ENCODE measurements around the gene LMTK2.
"Not testable (repeated sequence)": the region's sequence is repeated elsewhere in the genome, so short reads cannot be mapped to it uniquely, and the experiment has no call there.

Gene LMTK2

DNA sequence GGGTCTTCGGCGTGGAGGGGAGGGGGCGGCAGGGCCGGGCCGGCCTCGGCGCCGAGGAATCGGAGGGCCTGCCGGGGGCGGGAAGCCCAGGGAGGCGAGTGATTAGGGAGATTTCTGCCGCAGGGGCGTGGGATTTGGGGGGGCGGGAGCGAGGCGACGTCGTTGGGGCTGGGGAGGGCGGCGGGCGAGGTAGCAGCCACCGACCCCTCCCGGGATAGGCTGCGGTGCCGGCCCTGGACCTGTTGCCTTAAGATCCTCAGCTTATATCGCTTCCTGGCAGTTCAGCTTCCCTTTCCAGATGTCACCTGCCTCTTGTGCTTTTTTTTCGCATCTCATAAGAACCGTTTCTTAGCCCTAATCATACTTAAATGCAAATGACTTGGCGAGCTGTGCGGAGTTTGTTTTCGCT, 655 bp downstream of the LMTK2 start:
- no peak for DNase-seq

DNA sequence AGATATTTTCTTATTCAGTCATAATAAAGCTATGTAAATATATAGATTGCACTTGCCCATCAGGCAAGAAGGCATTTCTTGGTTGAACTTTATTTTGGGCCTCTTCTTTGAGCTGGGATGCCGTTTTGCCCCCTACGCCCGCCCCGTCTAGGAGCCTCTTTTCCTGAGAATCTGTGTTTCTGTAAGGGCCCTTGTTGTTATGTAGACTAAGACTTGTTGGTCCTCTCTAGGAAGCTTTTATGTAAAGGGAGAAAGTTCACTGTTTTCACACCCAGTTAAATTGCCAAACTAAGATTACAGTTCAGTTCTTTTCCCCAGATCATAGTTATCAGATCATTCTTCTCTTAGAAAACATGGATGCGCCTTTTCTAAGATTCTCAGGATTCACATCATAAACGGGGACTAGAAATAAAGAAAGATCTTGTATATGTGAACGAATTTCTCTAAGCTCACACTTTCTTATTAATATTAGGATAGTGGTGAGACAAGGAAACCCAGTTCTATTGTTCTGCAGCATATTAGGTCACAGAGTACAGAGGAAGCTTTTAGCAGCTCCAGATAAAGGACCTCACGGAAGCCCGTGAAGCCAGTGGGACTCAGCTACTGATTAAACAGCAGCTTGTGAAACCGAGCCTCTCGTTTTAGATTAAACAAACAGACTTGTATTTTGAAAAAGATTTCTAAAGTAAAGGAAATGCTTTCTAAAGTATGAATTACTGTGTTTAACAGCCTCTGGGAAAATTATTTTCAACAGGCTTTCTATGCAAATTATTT, 3.8 kb downstream of the LMTK2 start:
- DNase-seq: no peak

DNA sequence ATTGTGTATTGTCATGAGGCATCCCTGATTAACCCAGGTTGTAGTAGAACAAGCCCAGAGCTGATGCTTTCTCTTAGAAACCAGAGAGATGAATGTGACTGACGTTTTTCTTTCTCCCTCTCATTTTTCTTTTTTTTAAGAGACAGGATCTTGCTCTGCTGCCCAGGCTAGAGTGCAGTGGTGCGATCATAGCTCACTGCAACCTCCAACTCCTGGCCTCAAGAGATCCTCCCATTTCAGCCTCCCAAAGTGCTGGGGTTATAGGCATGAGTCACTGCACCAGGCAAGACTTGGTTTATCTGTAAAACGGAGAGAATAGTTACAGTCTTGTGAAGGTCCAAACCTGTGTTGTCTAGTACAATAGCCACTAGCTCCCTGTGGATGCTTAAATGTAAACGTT, 5.4 kb downstream of the LMTK2 start:
- DNase-seq: no peak

DNA sequence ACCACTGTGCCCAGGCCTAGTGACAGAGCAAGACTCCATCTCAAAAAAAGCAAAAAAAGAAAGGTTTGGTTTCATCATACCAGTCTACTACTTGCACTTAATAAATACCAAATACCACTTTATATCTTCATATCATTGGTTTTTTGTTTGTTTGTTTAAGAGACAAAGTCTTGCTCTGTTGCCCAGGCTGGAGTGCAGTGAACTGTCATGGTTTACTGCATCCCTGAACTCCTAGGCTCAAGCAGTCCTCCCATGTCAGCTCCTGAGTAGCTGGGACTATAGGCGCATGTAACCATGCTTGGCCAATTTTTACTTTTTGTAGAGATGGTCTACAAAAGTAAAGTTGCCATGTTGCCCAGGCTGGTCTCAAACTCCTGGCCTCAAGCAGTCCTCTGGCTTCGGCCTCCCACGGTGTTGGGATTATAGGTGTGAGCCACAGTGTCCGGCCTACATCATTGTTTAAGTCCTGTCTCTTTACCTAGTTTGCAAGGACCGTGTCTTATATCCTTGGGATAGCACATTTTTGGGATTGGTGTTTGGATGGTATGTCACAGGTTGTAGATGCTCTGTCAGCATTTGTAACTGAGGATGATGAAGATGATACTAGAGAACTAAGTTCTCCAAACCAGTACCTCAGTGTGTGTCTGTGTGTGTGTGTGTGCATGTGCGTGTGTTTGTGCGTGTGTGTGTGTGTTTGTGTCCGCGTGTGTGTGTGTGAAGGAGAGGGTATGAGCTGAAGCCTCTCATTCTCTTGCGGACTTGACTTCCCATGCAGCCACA, 9.3 kb downstream of the LMTK2 start:
- DNase-seq: no peak

DNA sequence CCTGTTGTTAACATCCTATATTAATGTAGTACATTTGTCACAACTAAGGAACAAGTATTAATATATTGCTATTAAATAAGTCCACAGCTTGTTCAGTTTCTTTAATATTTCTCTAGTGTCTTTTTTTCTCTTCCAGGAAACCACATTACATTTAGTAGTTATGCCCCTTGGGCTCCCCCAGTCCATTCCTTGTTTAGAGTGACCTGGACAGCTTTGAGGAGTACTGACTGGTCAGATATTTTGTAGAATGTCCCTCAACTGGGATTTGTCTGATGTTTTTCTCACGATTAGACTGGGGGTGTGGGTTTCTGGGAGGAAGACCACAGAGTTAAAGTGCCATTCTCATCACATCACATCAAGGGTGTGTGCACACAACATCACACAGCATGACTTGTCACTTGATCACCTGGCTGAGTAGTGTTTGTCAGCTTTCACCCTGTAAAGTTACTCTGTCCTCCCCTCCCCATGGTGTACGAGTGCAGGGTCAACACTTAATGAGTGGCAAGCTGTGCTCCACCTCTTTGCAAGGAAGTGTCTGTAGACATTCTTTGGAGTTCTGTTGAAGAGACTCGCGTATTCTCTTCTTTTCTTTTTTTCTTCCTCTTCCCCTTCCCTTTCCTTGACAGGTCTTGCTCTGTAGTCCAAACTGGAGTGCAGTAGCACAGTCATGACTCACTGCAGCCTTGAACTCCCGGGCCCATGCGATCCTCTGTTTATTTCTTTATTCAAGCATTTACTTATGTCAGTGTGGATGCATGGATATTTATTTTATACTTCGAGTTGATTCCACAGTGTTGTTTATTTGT, 10.2 kb downstream of the LMTK2 start:
- DNase-seq: no peak

DNA sequence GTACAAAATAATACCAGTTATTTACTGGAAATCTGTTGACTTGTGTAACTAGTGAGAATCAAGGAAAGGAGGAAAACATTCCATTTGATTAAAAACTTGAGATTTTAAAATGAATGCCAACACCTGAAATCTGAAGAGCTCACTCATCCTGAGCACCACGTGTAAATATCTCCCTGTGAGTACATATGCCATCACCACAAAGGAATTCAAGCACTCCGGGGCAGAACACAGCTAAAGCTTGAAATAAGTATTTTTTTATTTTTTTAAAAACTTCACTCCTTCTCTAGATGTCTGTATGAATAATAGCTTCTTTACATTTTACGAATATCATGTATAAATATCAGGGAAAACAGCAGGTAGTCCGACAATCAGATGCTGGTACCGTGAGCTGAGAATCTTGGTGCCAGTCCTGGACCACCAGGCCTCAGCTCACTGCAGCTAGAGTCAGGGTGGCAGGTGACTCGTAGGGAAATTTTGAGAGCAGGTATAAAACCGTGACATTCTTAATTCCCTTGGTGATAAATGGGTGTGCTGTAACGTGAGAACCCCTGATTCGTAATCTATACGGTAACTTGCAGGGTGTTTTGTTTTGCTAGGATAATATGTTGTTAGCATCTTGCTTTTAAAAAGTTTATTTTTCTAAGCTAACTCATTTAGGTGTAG, 12.7 kb downstream of the LMTK2 start:
- DNase-seq: no peak

DNA sequence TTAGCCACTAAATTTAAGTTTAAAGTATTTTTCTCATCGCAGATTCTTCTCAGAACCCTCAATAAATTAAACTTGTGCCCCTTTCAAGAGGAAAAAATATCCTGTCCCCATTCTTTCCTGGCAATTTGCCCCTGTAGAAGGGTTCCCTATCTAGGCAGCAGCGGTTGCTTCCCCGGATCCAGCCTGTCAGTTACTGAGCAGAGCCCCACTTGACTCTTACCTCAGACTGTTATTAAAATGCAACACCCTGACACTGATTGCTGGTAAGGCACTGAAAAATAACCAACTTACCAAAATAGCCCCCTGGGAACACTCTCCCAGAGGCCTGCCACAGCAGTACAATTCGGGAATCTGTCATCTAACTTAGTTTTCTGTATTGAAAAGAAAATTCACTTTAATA, 13.9 kb downstream of the LMTK2 start:
- DNase-seq: no peak

DNA sequence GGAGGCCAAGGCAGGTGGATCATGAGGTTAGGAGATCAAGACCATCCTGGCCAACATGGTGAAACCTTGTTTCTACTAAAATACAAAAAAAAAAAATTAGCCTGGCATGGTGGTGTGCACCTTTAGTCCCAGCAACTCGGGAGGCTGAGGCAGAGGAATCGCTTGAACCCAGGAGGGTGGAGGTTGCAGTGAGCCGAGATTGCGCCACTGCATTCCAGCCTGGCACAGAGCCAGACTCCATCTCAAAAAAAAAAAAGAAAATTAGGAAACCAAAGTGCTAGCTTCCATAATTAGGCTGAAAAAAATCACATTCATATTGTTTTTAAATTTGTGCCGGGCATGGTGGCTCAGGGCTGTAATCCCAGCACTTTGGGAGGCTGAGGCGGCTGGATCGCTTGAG, 14.7 kb downstream of the LMTK2 start:
- not testable (repeated sequence) for DNase-seq

DNA sequence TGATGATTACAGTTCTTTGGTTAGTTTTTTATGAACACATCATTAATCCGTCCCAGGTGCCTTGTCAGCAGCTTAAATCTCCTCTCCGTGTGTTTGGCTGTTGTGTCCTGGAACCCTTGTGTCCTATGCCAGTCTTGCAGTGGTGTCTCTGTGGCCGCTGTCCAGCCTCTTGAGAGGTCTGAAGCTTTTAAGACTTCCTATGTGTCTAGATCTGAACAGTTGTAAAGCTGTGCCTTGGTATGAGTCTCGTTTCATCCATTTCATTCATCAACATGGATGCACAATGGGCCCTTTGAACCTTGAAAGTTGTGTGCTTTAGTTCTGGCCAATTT, 16.7 kb downstream of the LMTK2 start:
- DNase-seq: no peak

DNA sequence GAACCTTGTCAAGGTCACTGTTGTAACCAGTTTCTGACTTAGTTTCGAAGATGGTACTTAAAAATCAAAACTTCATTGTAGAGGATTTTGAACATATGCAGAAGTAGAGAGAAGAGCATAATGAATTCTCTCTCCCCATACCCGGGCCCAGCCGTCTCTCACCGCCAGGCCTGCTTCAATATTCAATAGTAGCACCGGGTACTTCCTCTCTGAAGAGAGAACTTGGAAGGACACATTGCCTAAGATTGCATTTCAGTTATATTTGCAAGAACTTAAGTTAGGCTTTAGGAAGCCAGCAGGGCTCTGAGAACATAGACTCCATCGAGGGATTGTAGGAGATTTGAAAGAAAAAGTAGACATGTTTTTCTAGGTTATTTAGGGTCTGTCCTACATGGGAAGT, 19.1 kb downstream of the LMTK2 start:
- no peak for DNase-seq

DNA sequence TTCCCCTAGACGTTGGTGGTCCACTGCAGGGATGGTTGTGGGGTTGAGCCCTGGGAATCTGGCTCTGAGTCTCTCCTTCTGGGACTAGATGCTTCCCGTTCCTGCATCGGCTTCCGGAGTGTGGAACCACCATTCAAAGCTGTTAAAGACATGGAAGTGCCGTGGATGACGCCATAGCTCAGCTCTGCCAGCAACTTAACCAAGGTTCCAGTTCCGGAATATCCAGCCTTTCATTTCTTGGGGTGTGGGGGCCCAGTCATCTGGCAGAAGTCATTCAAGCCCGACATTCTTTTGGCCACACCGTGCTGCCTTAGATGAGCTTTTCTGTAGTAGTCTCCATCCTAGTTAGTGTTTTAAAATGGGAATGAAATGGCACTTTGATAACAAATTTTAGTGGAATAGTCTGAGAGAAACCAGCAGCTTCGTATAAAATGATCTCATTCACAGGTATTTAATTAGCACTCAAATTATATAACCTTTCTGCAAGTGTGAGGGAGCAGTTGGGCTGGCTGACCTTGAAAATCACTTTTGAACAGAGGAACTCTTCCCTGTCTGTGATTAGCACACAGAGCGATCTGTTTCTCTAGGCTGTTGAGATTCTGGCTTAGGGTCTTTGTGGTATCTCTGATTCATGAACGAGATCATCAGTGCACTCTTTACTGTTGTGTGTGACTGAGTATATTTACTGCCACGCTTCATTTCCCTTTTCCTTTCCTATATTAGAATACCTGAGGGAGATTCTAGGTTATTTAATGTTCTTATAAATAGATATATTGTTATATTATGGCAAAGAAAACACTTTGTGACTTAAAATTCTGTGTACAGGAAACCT, 19.9 kb downstream of the LMTK2 start:
- DNase-seq: no peak

DNA sequence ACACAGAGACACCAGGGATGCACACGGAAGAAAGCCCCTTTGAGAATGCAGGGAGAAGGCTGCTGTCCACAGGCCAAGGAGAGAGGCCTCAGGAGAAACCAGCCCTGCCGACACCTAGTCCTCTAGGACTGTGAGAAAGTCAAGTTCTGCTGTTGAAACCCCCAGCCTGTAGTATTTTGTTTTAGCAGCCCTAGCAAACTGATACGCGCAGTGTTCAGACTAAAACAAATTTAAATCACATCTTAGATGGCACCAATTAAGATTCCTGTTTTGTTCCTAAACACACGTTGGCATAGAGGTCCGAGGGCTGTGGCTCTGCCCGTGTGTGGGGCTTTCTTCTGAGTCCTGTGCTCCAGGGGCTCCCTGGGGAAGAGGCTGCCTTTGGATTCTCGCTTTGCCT, 21.7 kb downstream of the LMTK2 start:
- DNase-seq: no peak

DNA sequence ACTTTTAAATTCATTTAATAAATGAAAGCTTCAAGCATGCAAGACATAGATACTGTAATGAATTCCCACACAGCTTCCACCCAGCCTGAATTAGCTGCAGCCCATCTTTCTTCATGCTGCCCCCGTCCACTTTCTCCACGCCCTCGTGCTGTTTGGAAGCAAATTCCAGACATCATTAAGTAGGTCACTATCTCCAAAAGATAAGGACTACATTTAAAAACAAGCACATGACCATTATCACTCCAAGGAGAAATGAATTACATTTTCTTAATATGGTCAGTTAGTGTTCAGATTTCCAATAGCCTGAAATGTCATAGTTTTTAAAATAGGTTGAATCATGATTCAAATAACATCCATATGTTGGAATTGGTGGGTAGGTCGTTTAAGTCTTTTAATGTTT, 24.3 kb downstream of the LMTK2 start:
- no peak for DNase-seq

DNA sequence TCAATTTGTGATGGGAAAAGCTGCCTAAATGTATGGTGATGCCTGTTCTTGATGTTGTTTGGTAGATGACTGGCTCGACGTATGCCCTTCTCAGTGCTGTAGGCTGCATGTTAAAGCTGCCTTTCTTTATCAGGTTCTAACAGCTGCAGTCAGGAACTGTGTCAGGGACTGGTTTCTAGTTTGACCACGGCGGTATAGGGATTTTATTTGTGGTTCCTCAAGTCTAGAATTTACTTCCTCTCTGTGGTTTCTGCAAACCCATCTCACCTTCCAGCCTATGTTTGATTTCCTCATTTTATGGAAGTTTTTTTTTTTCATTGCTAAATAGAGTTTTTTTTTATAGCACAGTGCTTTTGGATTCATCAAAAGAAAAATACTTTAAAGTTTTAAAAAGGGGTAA, 26.5 kb downstream of the LMTK2 start:
- DNase-seq: no peak

DNA sequence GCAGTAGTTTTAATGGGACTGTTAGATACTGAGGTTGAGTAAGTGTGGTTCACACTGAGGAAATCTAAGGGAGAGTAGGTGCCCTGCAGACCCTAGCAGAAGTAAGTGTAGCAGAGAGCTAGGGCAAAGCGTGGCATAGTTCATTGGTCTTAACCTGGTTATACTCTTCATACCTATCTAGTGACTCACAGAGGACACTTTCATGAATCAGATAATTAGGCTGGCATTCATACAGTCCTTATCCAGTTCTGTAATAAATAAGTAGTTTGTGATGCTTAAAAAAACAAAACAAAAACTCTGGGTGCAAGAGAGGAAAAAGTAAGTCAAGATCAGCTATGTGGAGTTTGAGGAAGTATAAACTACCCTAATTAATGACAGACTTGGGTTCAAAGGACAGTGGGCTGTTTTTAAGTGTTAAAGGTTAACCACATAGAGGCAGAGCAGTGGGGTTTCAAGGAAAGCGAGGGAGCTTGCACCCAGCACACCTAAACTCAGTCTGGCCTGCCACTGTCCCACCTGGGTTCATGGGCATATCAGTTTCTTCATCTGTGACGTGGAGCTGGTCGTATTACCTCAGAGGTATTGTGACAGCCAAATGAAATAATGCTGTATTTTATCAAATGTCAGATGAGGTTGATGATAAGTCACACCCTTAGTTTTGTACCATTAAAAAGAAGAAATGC, 27.1 kb downstream of the LMTK2 start:
- DNase-seq: no peak

DNA sequence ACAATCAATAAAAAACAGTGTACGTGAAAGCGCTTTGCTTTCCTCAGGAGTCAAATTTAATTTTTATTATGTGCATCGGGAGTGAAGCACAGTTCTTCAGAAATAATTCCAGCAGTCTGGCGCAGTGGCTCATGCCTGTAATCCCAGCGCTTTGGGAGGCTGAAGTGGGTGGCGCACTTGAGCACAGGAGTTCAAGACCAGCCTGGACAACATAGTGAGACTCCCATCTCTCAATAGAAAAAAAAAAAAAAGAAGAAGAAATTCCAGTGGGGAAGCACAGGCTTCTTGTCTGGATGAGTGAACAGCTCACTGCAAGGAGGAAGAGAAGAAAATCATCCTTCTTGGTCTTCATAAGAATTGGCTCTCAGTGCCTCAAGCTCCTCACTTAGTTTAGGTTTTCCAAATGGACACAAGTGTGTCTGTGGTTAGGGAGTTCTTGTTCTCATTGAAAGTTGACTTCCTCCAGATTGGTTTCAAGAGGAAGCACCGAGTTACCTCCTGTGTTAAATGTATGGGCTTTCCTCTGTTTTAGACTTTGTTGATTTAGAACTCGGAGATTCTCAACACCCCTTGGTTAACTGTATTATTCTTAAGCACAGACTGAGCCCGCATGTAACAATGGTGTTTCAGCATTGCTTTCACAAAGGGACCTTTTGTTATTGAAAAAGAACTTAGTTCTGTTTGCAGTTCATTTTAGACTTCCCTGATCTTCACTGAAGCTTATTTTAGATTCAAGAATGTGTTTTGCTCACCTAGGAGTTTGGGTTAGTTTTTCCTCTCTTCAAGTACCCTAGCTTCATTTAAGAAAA, 28.0 kb downstream of the LMTK2 start:
- no peak for DNase-seq

DNA sequence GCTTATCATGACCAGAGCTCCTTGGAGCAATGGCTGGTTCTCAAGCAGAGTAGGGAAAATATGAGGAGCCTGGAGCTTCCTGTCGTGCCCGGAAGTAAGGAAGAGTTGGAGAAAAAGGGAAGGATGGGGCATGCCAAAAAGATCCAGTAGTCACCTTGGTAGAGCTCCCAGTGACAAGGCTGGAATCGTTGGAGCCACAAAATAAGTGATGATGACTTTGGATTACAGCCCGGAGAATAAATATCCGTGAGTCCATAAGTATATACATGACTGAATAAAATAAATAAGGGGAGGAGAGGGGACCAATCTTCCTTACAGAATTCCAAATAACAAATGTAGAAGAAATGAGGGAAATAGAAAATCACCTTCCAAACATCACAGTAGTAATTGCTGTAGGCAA, 29.3 kb downstream of the LMTK2 start:
- no peak for DNase-seq

DNA sequence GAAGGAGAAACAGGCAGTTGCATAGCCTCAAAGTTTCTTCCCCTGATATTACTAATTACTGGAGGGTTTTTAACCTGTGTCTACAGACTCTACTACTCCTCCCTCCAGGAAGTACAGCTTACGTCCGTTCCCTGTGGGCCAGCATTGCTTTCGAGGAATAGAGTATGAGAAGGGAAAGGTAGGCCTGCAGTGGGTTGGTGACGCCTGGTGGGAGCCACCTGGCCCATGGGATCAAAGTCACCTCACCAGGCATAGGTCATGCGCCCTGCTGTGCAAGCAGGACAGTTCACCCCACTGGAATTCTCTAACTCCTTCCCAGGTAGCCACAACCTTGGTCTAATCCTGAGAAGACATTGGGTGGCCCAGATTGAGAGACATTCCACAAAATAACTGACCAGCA, 29.8 kb downstream of the LMTK2 start:
- no peak for DNase-seq

DNA sequence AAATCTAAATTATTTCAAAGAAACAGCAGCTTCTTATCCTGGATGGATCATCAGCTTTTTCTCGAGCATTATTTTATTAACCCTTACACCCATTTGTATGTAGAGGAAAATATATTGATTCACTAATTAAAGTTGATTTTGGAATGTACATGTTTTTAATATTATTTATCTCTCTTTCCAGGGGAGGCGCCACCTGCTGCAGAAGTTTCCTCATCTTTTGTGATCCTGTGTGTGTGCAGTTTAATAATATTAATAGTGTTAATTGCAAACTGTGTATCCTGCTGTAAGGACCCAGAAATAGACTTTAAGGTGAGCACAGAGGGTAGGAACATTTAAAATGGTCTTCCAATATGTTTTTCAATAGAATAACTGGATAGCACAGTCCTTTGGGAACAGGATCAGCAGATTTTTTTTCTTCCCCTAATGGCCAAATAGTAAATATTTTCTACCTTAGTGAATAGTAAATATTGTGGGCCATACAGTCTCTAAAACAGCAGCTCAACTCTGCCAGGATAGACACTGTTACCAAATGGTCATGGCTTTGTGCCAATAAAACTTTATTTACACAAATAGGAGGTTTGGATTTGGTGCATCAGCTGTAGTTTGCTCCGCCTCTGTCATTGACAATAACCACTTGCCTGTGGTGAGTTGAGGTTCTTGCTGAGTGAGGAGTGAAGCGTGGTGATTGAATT, 30.6 kb downstream of the LMTK2 start:
- no peak for DNase-seq

DNA sequence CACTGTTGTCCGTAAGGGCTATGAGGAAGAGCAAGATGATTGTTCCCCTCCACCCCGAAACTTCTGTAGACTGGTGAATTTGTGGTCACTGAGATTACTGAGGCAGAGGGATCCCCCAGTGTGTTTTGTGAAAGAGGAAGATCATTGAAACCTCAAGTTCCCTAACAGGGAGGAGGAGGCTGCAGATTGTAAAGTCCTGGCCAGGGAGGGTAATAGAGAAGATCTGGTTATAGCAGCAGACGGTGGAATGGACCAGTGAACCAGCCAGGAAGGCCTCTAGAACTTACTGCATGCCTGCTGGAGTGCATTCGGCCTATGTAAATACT, 31.1 kb downstream of the LMTK2 start:
- no peak for DNase-seq

All from NCI-H1694 (cell line).